ENCODE results near the gene TUT1. TPM values are rescaled to one million over a fixed set of nuclear protein-coding genes. Genes with fewer than 3 reads are reported as not detected.

Gene TUT1
- total and polyA plus RNA-seq, 8 donors, result 12.0 to 33.4 (median 15.8) TPM

DNA sequence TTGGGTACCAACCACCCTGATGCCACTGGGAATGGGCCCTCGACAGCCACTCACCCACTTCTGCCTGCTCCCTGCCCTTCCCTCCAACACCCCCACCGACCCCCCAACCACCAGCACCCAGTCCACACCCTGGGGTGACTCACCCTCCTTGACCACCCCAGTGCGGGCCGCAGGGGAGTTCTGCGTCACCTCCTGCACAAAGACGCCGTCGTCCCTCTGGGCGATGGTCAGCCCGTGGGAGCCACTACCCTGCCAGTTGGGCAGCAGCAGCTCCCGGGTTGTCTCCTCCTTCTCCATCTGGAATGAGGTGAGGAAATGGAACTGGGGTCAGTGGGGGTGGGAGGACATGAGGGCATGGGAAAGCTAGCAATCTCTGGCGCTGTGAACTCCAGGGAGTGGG, 55.5 kb downstream of the TUT1 start:
- FAIRE-seq (no peak), ATAC-seq (no peak), DNase-seq (peak in 1 of 6 donors; percentile 71)
- TF ChIP-seq, protein P1, sequence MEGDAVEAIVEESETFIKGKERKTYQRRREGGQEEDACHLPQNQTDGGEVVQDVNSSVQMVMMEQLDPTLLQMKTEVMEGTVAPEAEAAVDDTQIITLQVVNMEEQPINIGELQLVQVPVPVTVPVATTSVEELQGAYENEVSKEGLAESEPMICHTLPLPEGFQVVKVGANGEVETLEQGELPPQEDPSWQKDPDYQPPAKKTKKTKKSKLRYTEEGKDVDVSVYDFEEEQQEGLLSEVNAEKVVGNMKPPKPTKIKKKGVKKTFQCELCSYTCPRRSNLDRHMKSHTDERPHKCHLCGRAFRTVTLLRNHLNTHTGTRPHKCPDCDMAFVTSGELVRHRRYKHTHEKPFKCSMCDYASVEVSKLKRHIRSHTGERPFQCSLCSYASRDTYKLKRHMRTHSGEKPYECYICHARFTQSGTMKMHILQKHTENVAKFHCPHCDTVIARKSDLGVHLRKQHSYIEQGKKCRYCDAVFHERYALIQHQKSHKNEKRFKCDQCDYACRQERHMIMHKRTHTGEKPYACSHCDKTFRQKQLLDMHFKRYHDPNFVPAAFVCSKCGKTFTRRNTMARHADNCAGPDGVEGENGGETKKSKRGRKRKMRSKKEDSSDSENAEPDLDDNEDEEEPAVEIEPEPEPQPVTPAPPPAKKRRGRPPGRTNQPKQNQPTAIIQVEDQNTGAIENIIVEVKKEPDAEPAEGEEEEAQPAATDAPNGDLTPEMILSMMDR (IDR thresholded peaks at IDR 0.05), result no peak
- Histone ChIP-seq H3K4me3 (no peak overlapping the region), H3K27ac (no peak overlapping the region), H3K36me3 (peaks cover 6 to 30% (median 13%) of the 10 kb centered on the region in 3 donors), H3K9me3 (no peaks in the 10 kb centered on the region), H3K27me3 (no peaks in the 10 kb centered on the region), H3K4me1 (peaks cover 0 to 20% (median 4%) of the 10 kb centered on the region in 3 donors)
- intact Hi-C loops (cut with DNase I), result no loop called here
- 73 to 86% methylated on average over 12 of the region's 12 CpGs for WGBS, 2 donors

DNA sequence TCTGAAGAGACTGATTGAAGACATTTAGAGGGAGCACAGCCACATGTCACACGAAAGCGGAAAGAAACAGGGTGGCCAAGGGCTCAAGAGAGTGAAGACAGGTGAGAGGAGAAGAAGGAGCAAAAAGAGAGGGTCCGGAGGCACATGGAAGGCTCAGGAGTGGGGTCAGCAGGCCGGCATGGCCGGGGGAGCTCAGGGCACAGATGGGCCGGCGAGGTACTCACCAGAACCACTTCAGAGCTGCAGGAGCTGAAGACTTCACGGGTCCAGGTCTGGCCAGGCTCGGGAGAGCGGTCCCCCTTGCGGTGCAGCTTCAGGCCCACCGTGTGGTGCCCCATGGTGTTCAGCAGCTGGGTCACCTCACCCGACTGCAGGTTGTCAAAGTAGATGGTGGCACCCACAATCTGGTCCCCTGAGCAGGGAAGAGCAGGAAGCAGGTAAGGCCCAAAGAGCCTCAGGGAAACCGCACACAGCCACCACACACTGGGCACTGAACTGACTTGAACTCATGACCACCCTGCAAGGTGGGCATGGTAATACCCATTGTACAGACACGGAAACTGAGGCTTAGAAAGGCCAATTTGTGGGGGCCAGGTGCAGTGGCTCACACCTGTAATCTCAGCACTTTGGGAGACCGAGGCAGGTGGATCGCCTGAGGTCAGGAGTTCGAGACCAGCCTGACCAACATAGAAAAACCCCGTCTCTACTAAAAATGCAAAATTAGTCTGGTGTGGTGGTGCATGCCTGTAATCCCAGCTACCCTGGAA, 56.4 kb downstream of the TUT1 start:
- WGBS, 2 donors, result 87 to 97% methylated on average over 19 of the region's 19 CpGs
- Histone ChIP-seq H3K27me3 (no peaks in the 10 kb centered on the region), H3K4me3 (no peak overlapping the region), H3K9me3 (no peaks in the 10 kb centered on the region), H3K4me1 (peaks cover 0 to 13% (median 0%) of the 10 kb centered on the region in 3 donors), H3K27ac (no peak overlapping the region), H3K36me3 (peaks cover 6 to 30% (median 13%) of the 10 kb centered on the region in 3 donors)
- TF ChIP-seq, protein P1 (IDR thresholded peaks at IDR 0.05), result no peak
- FAIRE-seq (no peak), ATAC-seq (no peak), DNase-seq (no peak)
- intact Hi-C loops (cut with DNase I), result no loop called here

DNA sequence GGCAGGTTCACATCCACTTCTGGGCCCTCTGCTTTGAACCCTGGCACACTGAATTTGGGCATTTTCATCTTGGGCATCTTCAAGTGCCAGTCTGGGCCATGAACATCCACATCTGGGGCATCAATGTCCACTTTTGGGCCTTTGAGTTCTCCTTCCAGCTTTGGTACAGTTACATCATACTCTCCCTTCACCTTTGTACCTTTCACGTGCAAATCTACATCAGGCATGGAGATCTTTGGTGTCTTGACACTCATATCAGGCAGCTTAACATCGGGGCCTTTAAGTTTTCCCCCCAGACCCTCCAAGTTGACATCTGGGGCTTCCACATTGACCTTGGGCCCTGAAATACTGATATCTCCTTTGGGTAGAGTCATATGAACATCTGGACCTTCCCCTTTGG, 59.2 kb downstream of the TUT1 start:
- DNase-seq, result no peak
- Histone ChIP-seq H3K36me3 (peaks cover 6 to 30% (median 13%) of the 10 kb centered on the region in 3 donors), H3K4me1 (no peaks in the 10 kb centered on the region), H3K27ac (no peak overlapping the region), H3K27me3 (no peaks in the 10 kb centered on the region), H3K9me3 (no peaks in the 10 kb centered on the region), H3K4me3 (no peak overlapping the region)
- intact Hi-C loops (cut with DNase I), result no loop called here
- WGBS, 2 donors, result 82 to 85% methylated on average over 2 of the region's 2 CpGs
- no peak for FAIRE-seq
- TF ChIP-seq, protein P1 (IDR thresholded peaks at IDR 0.05), result no peak
- no peak for ATAC-seq

Small RNA genes within 50 kb of the gene (microRNA-seq; reads per million reads assigned to microRNA genes)
- gene MIR6747, result 0 to 1.5 reads per million in 2 donors

Other genes with a start within 250 kb of the TUT1 start
- gene SCGB1A1, start 172.5 kb downstream of the TUT1 start, total RNA-seq, result 1 to 10 TPM in 1 of 6 donors, not detected in 5; 4.3 TPM
- gene SCGB1A1, start 172.5 kb downstream of the TUT1 start, polyA plus RNA-seq, result under 1 TPM in 1 of 2 donors, not detected in 1; 0.94 TPM
- gene AHNAK, start 44.7 kb downstream of the TUT1 start, total RNA-seq, result 100 to 1,000 TPM in 1 of 6 donors, 10 to 100 TPM in 5; 53.2 to 163 (median 77.2) TPM
- gene AHNAK, start 44.7 kb downstream of the TUT1 start, polyA plus RNA-seq, result 10 to 100 TPM; 18.7 to 32.5 TPM
- 1,000 to 10,000 TPM in 4 of 6 donors, 100 to 1,000 TPM in 2; 723 to 1,171 (median 1,053) TPM for gene EEF1G, start 17.6 kb downstream of the TUT1 start, total RNA-seq
- 100 to 1,000 TPM; 630 to 745 TPM for gene EEF1G, start 17.6 kb downstream of the TUT1 start, polyA plus RNA-seq
- gene MTA2, start 10.3 kb upstream of the TUT1 start, total RNA-seq, result 10 to 100 TPM; 14.7 to 35.6 (median 23.0) TPM
- 10 to 100 TPM; 28.7 to 42.3 TPM for gene MTA2, start 10.3 kb upstream of the TUT1 start, polyA plus RNA-seq
- 10 to 100 TPM; 22.0 to 34.1 (median 23.4) TPM for gene EML3, start 21.3 kb upstream of the TUT1 start, total RNA-seq
- gene EML3, start 21.3 kb upstream of the TUT1 start, polyA plus RNA-seq, result 10 to 100 TPM; 70.7 to 86.4 TPM
- 1 to 10 TPM in 4 of 6 donors, under 1 TPM in 2; 0.65 to 2.8 (median 1.6) TPM for gene ROM1, start 21.7 kb upstream of the TUT1 start, total RNA-seq
- 1 to 10 TPM; 5.1 to 5.6 TPM for gene ROM1, start 21.7 kb upstream of the TUT1 start, polyA plus RNA-seq
- gene B3GAT3, start 30.5 kb upstream of the TUT1 start, total RNA-seq, result 10 to 100 TPM; 13.2 to 24.1 (median 17.1) TPM
- 10 to 100 TPM; 45.7 to 50.8 TPM for gene B3GAT3, start 30.5 kb upstream of the TUT1 start, polyA plus RNA-seq
- gene GANAB, start 55.1 kb upstream of the TUT1 start, total RNA-seq, result 100 to 1,000 TPM; 106 to 210 (median 152) TPM
- 10 to 100 TPM; 88.1 to 93.1 TPM for gene GANAB, start 55.1 kb upstream of the TUT1 start, polyA plus RNA-seq
- gene INTS5, start 61.8 kb upstream of the TUT1 start, total RNA-seq, result 10 to 100 TPM in 3 of 6 donors, 1 to 10 TPM in 3; 5.8 to 12.9 (median 9.5) TPM
- gene INTS5, start 61.8 kb upstream of the TUT1 start, polyA plus RNA-seq, result 1 to 10 TPM; 4.5 to 4.6 TPM
- gene C11orf98, start 73.7 kb upstream of the TUT1 start, total RNA-seq, result 10 to 100 TPM; 13.2 to 21.3 (median 16.9) TPM
- 10 to 100 TPM; 56.3 to 70.8 TPM for gene C11orf98, start 73.7 kb upstream of the TUT1 start, polyA plus RNA-seq
- 10 to 100 TPM in 1 of 6 donors, 1 to 10 TPM in 5; 4.0 to 11.0 (median 7.3) TPM for gene CSKMT, start 73.8 kb upstream of the TUT1 start, total RNA-seq
- gene CSKMT, start 73.8 kb upstream of the TUT1 start, polyA plus RNA-seq, result 10 to 100 TPM; 19.6 to 25.4 TPM
- 1 to 10 TPM; 3.2 to 4.9 (median 3.6) TPM for gene UQCC3, start 80.2 kb upstream of the TUT1 start, total RNA-seq
- gene UQCC3, start 80.2 kb upstream of the TUT1 start, polyA plus RNA-seq, result 10 to 100 TPM; 14.1 to 17.3 TPM
- gene LBHD1, start 80.7 kb upstream of the TUT1 start, total RNA-seq, result 1 to 10 TPM; 1.4 to 4.0 (median 2.8) TPM
- 10 to 100 TPM in 1 of 2 donors, 1 to 10 TPM in 1; 7.1 to 21.7 TPM for gene LBHD1, start 80.7 kb upstream of the TUT1 start, polyA plus RNA-seq
- gene UBXN1, start 87.5 kb upstream of the TUT1 start, total RNA-seq, result 10 to 100 TPM; 37.7 to 67.7 (median 51.9) TPM
- gene UBXN1, start 87.5 kb upstream of the TUT1 start, polyA plus RNA-seq, result 100 to 1,000 TPM in 1 of 2 donors, 10 to 100 TPM in 1; 86.0 to 104 TPM
- 1 to 10 TPM in 2 of 6 donors, under 1 TPM in 4; 0.16 to 1.6 (median 0.53) TPM for gene LRRN4CL, start 98.0 kb upstream of the TUT1 start, total RNA-seq
- under 1 TPM; 0.23 to 0.76 TPM for gene LRRN4CL, start 98.0 kb upstream of the TUT1 start, polyA plus RNA-seq
- gene BSCL2, start 115.9 kb upstream of the TUT1 start, total RNA-seq, result 10 to 100 TPM; 30.3 to 58.6 (median 47.9) TPM
- gene BSCL2, start 115.9 kb upstream of the TUT1 start, polyA plus RNA-seq, result 100 to 1,000 TPM in 1 of 2 donors, 10 to 100 TPM in 1; 99.2 to 151 TPM
- gene GNG3, start 116.2 kb upstream of the TUT1 start, total RNA-seq, result under 1 TPM in 2 of 6 donors, not detected in 4; 0.19 to 0.37 TPM
- gene GNG3, start 116.2 kb upstream of the TUT1 start, polyA plus RNA-seq, result under 1 TPM in 1 of 2 donors, not detected in 1; 0.26 TPM
- gene HNRNPUL2, start 135.9 kb upstream of the TUT1 start, total RNA-seq, result 10 to 100 TPM; 17.5 to 26.2 (median 18.0) TPM
- gene HNRNPUL2, start 135.9 kb upstream of the TUT1 start, polyA plus RNA-seq, result 10 to 100 TPM; 19.1 to 25.9 TPM
- 10 to 100 TPM in 4 of 6 donors, 1 to 10 TPM in 2; 7.6 to 17.8 (median 10.5) TPM for gene TTC9C, start 137.0 kb upstream of the TUT1 start, total RNA-seq
- 10 to 100 TPM; 16.7 to 20.3 TPM for gene TTC9C, start 137.0 kb upstream of the TUT1 start, polyA plus RNA-seq
- gene ZBTB3, start 162.6 kb upstream of the TUT1 start, total RNA-seq, result 1 to 10 TPM; 3.7 to 9.8 (median 5.4) TPM
- gene ZBTB3, start 162.6 kb upstream of the TUT1 start, polyA plus RNA-seq, result 1 to 10 TPM; 2.0 to 2.4 TPM
- gene POLR2G, start 170.1 kb upstream of the TUT1 start, total RNA-seq, result 10 to 100 TPM; 15.1 to 32.0 (median 22.6) TPM
- 10 to 100 TPM; 36.4 to 67.1 TPM for gene POLR2G, start 170.1 kb upstream of the TUT1 start, polyA plus RNA-seq
- gene TAF6L, start 179.9 kb upstream of the TUT1 start, total RNA-seq, result 10 to 100 TPM in 4 of 6 donors, 1 to 10 TPM in 2; 9.3 to 18.6 (median 11.7) TPM
- 10 to 100 TPM; 37.2 to 53.5 TPM for gene TAF6L, start 179.9 kb upstream of the TUT1 start, polyA plus RNA-seq
- 10 to 100 TPM; 14.8 to 26.2 (median 19.1) TPM for gene TMEM179B, start 195.9 kb upstream of the TUT1 start, total RNA-seq
- gene TMEM179B, start 195.9 kb upstream of the TUT1 start, polyA plus RNA-seq, result 10 to 100 TPM; 27.1 to 59.6 TPM
- 1 to 10 TPM; 5.0 to 9.1 (median 6.9) TPM for gene TMEM223, start 200.5 kb upstream of the TUT1 start, total RNA-seq
- 10 to 100 TPM; 16.3 to 16.6 TPM for gene TMEM223, start 200.5 kb upstream of the TUT1 start, polyA plus RNA-seq
- gene NXF1, start 213.9 kb upstream of the TUT1 start, total RNA-seq, result 10 to 100 TPM; 20.9 to 60.9 (median 30.8) TPM
- 100 to 1,000 TPM; 150 to 294 TPM for gene NXF1, start 213.9 kb upstream of the TUT1 start, polyA plus RNA-seq
- 10 to 100 TPM; 22.8 to 31.2 (median 26.9) TPM for gene STX5, start 240.5 kb upstream of the TUT1 start, total RNA-seq
- 10 to 100 TPM; 18.6 to 27.9 TPM for gene STX5, start 240.5 kb upstream of the TUT1 start, polyA plus RNA-seq
- not detected for gene TEX54, start 241.3 kb upstream of the TUT1 start, total RNA-seq
- under 1 TPM in 1 of 2 donors, not detected in 1; 0.65 TPM for gene TEX54, start 241.3 kb upstream of the TUT1 start, polyA plus RNA-seq
- gene WDR74, start 248.1 kb upstream of the TUT1 start, total RNA-seq, result 10 to 100 TPM; 18.4 to 35.1 (median 27.1) TPM
- gene WDR74, start 248.1 kb upstream of the TUT1 start, polyA plus RNA-seq, result 10 to 100 TPM; 47.6 to 59.5 TPM